ENCODE data around the gene QPRT. TPM values are rescaled to one million over a fixed set of nuclear protein-coding genes. Genes with fewer than 3 reads are reported as not detected.
A peak's percentile ranks its signal among the peaks of the same experiment; 100 is the strongest.

The QPRT gene
- total and polyA plus RNA-seq, 2 donors (not counting 1 experiment from before 2014, with no cell fraction given), result 0.06 to 0.22 TPM

- Histone ChIP-seq H4K20me1 (ENCODE audit: control insufficient read depth, insufficient read depth, low read length, poor library complexity, severe bottlenecking) (peaks cover 11% of the 10 kb centered on the region), H3K4me2 (replicated peaks; ENCODE audit: low read depth, low read length, poor library complexity, severe bottlenecking) (peak overlapping the region; percentile 58), H3K27me3 (replicated peaks in 1 of 4; ENCODE audit: control extremely low read depth in 1 of 4, control insufficient read depth in 3 of 4, insufficient read depth in 4 of 4, low read length in 3 of 4) (no peaks in the 10 kb centered on the region), H3K79me2 (ENCODE audit: control insufficient read depth, insufficient read depth, low read length) (peaks cover 56% of the 10 kb centered on the region), H3K9ac (ENCODE audit: low read length) (no peak overlapping the region), H3K36me3 (replicated peaks in 1 of 2; ENCODE audit: control extremely low read depth in 1 of 2, control insufficient read depth in 1 of 2, extremely low read depth in 1 of 2, insufficient read depth in 2 of 2, low read length in 1 of 2) (peaks cover 0 to 21% of the 10 kb centered on the region in 2 experiments), H2AFZ (ENCODE audit: insufficient read depth, low read depth, low read length, poor library complexity, severe bottlenecking) (no peak overlapping the region), H3K4me1 (ENCODE audit: control insufficient read depth in 2 of 2, insufficient read depth in 2 of 2, low read length in 2 of 2) (peaks cover 39 to 54% of the 10 kb centered on the region in 2 donors), H3K27ac (ENCODE audit: low read length in 2 of 2) (no peak overlapping the region), H3K9me3 (ENCODE audit: control extremely low read depth in 1 of 3, control insufficient read depth in 2 of 3, insufficient read depth in 1 of 3, low read length in 2 of 3) (peaks cover 0 to under 1% (median 0%) of the 10 kb centered on the region in 3 donors), H3K4me3 (ENCODE audit: control extremely low read depth in 1 of 5, extremely low read depth in 1 of 5, insufficient read depth in 1 of 5, low read depth in 2 of 5, low read length in 4 of 5) (no peak overlapping the region)
- intact Hi-C loops (cut with micrococcal nuclease), result loop anchor here (1.0 to 10.0 kb wide), 3 partner anchors 9 to 79 kb away; partner anchors contain the start of genes PAGR1 and QPRT
- TF ChIP-seq EZH2 (IDR thresholded peaks at IDR 0.05; ENCODE audit: borderline replicate concordance, insufficient read depth, low read depth, low read length, poor library complexity, severe bottlenecking), result no peak
- TF ChIP-seq, protein P1, sequence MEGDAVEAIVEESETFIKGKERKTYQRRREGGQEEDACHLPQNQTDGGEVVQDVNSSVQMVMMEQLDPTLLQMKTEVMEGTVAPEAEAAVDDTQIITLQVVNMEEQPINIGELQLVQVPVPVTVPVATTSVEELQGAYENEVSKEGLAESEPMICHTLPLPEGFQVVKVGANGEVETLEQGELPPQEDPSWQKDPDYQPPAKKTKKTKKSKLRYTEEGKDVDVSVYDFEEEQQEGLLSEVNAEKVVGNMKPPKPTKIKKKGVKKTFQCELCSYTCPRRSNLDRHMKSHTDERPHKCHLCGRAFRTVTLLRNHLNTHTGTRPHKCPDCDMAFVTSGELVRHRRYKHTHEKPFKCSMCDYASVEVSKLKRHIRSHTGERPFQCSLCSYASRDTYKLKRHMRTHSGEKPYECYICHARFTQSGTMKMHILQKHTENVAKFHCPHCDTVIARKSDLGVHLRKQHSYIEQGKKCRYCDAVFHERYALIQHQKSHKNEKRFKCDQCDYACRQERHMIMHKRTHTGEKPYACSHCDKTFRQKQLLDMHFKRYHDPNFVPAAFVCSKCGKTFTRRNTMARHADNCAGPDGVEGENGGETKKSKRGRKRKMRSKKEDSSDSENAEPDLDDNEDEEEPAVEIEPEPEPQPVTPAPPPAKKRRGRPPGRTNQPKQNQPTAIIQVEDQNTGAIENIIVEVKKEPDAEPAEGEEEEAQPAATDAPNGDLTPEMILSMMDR (IDR thresholded peaks at IDR 0.05), result no peak
- ATAC-seq (ENCODE audit: low read depth) (no peak), DNase-seq (no peak)
- ChIA-PET POLR2A (interaction anchor here (0.6 kb wide), 1 partner anchor 1246 kb away, joined by 3 read pairs; the partner anchor contains the start of gene CLN3), CTCF (interaction anchor here (1.0 to 1.2 kb wide), 2 partner anchors 8 to 111 kb away, joined by 3 to 10 read pairs; no protein-coding TSS in a partner anchor)
- Mint-ChIP-seq H3K9me3 (ENCODE audit: insufficient read depth) (no peaks in the 10 kb centered on the region), H3K4me3 (peak overlapping the region; percentile 66), H3K27me3 (no peaks in the 10 kb centered on the region), H3K27ac (peak overlapping the region; percentile 90), H3K4me1 (peaks cover 68% of the 10 kb centered on the region)
- WGBS (ENCODE audit: insufficient coverage), result 94% methylated on average over 5 of the region's 5 CpGs
These were observed 58.7 kb downstream of the QPRT start for GRCh38 chr16:29737713-29738112.

DNA sequence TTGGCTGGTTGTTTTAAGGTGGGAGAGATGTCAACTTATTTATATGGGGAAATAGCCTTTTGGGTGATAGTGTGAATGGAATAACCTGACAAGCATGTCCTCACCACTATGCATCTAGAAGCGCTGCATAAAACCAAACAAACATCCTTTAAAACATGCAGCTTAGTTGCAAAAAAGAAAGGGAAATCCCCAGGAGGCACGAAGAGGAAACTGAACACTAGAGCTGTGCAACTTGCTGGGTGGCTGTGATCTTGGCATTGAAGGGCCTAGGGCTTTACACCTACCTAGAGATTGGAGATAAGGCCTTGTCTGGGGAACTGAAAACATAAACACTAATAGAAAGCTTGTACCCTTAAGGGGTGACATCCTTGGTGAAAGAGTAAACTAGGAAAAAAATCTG is 59.5 kb downstream of the QPRT start:
- peaks cover 19% of the 10 kb centered on the region for H4K20me1 ChIP-seq (ENCODE audit: control insufficient read depth, insufficient read depth, low read length, poor library complexity, severe bottlenecking)
- peak overlapping the region in 1 of 2 donors; percentile 47 for H3K27ac ChIP-seq (ENCODE audit: low read length in 2 of 2)
- no peaks in the 10 kb centered on the region for H3K9me3 ChIP-seq (ENCODE audit: control extremely low read depth in 1 of 3, control insufficient read depth in 2 of 3, insufficient read depth in 1 of 3, low read length in 2 of 3)
- Mint-ChIP-seq H3K4me1 (peaks cover 73% of the 10 kb centered on the region), H3K27ac (peak overlapping the region; percentile 90), H3K9me3 (ENCODE audit: insufficient read depth) (no peaks in the 10 kb centered on the region), H3K4me3 (peak overlapping the region; percentile 66), H3K27me3 (no peaks in the 10 kb centered on the region)
- TF ChIP-seq, protein P1 (IDR thresholded peaks at IDR 0.05), result no peak
- no peak for TF ChIP-seq EZH2 (IDR thresholded peaks at IDR 0.05; ENCODE audit: borderline replicate concordance, insufficient read depth, low read depth, low read length, poor library complexity, severe bottlenecking)
- H3K4me2 ChIP-seq (replicated peaks; ENCODE audit: low read depth, low read length, poor library complexity, severe bottlenecking), result peak overlapping the region; percentile 58
- intact Hi-C loops (cut with micrococcal nuclease), result loop anchor here (1.0 to 10.0 kb wide), 3 partner anchors 8 to 78 kb away; partner anchors contain the start of genes PAGR1 and QPRT
- ChIA-PET POLR2A (interaction anchor here (0.6 to 0.9 kb wide), 4 partner anchors 16 to 95 kb away, joined by 3 to 6 read pairs (median 4); partner anchors contain the start of gene KIF22), CTCF (interaction anchor here (0.6 to 1.8 kb wide), 10 partner anchors 17 to 110 kb away, joined by 3 to 15 read pairs (median 5); partner anchors contain the start of genes KIF22 and ZG16)
- no peaks in the 10 kb centered on the region for H3K27me3 ChIP-seq (replicated peaks in 1 of 4; ENCODE audit: control extremely low read depth in 1 of 4, control insufficient read depth in 3 of 4, insufficient read depth in 4 of 4, low read length in 3 of 4)
- H2AFZ ChIP-seq (ENCODE audit: insufficient read depth, low read depth, low read length, poor library complexity, severe bottlenecking), result no peak overlapping the region
- no CpG with 5 or more reads among the region's 2 CpGs for WGBS (ENCODE audit: insufficient coverage)
- DNase-seq (peak; percentile 74), ATAC-seq (ENCODE audit: low read depth) (peak; percentile 91)
- peak overlapping the region in 1 of 5 experiments; percentile 9 for H3K4me3 ChIP-seq (ENCODE audit: control extremely low read depth in 1 of 5, extremely low read depth in 1 of 5, insufficient read depth in 1 of 5, low read depth in 2 of 5, low read length in 4 of 5)
- H3K36me3 ChIP-seq (replicated peaks in 1 of 2; ENCODE audit: control extremely low read depth in 1 of 2, control insufficient read depth in 1 of 2, extremely low read depth in 1 of 2, insufficient read depth in 2 of 2, low read length in 1 of 2), result peaks cover 2 to 29% of the 10 kb centered on the region in 2 experiments
- peaks cover 64% of the 10 kb centered on the region for H3K79me2 ChIP-seq (ENCODE audit: control insufficient read depth, insufficient read depth, low read length)
- H3K4me1 ChIP-seq (ENCODE audit: control insufficient read depth in 2 of 2, insufficient read depth in 2 of 2, low read length in 2 of 2), result peaks cover 47 to 62% of the 10 kb centered on the region in 2 donors
- H3K9ac ChIP-seq (ENCODE audit: low read length), result no peak overlapping the region

Data from B cell (primary cell).